Measurements from ENCODE around the gene CTNNA3.

CTNNA3 gene

DNA sequence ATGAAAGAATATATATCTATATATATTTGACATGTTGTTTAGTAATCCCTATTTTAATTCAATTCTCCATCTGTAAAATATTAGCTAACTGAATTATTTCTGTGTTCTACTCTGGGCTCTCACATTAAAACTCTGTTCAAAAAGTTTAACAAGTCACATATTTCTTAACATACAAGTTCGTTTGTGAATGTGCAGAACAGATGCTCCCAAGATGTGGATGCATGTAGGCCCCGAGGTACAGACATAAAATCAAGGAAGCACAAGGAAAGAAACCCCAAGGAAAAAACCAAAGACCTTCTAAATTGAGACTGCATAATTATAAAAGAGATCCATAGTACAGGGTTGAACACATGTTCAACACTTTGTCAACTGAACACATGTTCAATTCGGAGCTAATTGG is 595.0 kb downstream of the CTNNA3 start:
- TF ChIP-seq, protein P1, sequence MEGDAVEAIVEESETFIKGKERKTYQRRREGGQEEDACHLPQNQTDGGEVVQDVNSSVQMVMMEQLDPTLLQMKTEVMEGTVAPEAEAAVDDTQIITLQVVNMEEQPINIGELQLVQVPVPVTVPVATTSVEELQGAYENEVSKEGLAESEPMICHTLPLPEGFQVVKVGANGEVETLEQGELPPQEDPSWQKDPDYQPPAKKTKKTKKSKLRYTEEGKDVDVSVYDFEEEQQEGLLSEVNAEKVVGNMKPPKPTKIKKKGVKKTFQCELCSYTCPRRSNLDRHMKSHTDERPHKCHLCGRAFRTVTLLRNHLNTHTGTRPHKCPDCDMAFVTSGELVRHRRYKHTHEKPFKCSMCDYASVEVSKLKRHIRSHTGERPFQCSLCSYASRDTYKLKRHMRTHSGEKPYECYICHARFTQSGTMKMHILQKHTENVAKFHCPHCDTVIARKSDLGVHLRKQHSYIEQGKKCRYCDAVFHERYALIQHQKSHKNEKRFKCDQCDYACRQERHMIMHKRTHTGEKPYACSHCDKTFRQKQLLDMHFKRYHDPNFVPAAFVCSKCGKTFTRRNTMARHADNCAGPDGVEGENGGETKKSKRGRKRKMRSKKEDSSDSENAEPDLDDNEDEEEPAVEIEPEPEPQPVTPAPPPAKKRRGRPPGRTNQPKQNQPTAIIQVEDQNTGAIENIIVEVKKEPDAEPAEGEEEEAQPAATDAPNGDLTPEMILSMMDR (IDR thresholded peaks at IDR 0.05; ENCODE audit: control insufficient read depth, extremely low read depth, insufficient read depth) = no peak
- H3K4me3 ChIP-seq (ENCODE audit: low read depth, low read length) = no peak overlapping the region
- no peak for DNase-seq (ENCODE audit: low read depth)

DNA sequence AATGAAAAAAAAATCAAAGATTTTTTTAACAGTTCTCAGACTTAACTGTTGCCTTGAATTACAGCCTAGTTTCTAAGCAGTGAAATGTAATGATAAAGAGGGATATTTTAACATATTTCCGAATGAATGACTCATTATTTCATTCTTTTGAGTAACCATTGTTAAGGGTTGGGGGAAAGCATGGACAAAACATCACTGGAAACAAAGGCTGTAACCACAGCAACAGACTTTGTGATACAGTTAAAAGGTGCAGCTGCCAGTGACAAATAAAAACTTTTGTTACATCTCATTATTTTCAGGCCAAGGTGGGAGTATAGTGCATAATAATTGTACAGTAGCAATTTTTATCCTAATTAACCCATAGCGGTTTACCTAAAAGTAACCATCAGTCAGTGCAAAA is 597.5 kb downstream of the CTNNA3 start:
- DNase-seq (ENCODE audit: low read depth) = no peak
- H3K4me3 ChIP-seq (ENCODE audit: low read depth, low read length) = no peak overlapping the region
- TF ChIP-seq, protein P1 (IDR thresholded peaks at IDR 0.05; ENCODE audit: control insufficient read depth, extremely low read depth, insufficient read depth) = no peak

DNA sequence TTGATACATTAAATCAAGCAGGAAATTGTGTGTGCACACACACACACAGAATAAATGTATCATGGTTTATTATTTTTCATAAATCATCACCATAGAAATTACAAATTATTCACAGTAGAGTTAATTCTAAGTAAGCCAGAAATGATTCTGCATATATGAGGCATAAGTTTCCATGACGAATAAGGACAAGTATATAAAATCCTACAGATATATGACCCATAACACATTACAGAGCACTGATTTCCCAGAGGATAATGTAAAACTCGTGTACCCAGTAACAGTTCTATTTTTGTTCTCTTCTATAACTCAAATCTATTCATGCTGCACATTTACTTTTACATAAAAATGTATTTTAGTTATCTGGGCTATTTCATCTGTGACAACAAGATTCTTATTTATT is 600.5 kb downstream of the CTNNA3 start:
- TF ChIP-seq, protein P1 (IDR thresholded peaks at IDR 0.05; ENCODE audit: control insufficient read depth, extremely low read depth, insufficient read depth) = no peak
- DNase-seq (ENCODE audit: low read depth) = no peak
- H3K4me3 ChIP-seq (ENCODE audit: low read depth, low read length) = no peak overlapping the region

DNA sequence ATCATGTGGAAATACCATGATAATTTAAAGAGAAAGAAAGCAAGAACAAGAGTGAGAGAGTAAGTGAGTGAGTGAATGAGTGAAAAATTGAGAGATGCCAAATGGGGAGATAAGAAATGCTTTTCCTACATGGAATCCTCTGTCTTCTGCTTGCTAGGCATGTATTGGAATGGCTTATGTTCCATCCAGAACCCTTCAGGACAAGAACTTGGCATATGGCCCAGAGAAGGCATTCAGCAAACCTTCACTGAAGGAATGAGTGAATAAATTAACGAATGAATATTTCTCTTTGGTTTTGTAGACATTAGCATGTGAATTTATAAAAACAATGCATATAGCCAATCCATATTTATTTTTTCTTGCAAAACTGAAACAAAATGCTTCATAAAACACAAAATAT is 608.0 kb downstream of the CTNNA3 start:
- H3K4me3 ChIP-seq (ENCODE audit: low read depth, low read length) = no peak overlapping the region
- TF ChIP-seq, protein P1 (IDR thresholded peaks at IDR 0.05; ENCODE audit: control insufficient read depth, extremely low read depth, insufficient read depth) = no peak
- no peak for DNase-seq (ENCODE audit: low read depth)

DNA sequence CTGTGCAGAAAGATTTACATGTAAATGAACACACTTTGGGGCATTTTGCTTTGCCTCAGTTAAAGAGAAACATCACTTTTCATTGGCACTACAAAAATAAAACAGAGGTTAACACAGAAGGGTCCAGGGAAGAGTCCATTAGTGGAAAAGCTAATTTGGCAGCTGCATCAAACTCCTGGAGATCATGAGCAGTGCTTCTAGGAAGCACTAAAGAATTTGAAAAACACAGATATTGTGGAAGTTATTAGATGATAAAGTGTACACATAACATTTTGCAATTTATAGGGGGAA is 608.9 kb downstream of the CTNNA3 start:
- H3K4me3 ChIP-seq (ENCODE audit: low read depth, low read length) = no peak overlapping the region
- TF ChIP-seq, protein P1 (IDR thresholded peaks at IDR 0.05; ENCODE audit: control insufficient read depth, extremely low read depth, insufficient read depth) = no peak
- DNase-seq (ENCODE audit: low read depth) = no peak

DNA sequence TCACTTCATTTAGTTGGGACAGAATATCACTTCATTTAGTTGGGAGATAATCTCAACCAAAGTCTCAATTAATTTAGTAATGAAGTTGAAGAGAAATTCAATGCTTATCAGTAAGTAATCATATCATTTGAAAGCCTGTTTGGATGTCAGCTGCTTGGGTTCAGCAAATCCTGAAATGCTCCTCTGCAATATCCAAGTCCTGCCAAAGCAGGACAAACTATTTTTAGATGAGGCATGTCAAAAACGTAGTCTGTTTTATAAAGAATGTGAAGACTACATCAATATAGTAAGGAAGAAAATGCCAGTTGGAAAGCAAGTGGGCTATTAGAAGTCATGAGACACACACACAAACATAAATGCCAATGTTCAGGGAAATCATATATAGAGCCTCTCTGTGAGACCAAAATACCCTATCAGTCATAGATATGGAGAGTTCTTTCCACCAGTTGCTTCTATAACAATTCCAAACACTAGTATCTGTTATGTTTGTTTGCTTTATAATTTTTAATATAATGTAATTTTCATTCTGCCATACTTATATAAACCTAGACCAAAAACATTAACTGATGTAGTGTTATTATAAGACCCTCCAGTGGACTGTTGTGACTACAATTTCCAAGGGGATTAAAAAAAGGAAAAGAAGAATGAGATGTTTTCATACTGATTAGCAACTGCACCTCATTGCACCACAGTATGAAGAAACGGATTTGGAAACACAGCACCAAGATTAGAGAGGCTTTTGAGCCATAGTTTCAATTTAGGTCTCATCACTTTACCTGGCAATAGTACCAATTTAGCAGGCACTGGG is 609.5 kb downstream of the CTNNA3 start:
- H3K4me3 ChIP-seq (ENCODE audit: low read depth, low read length) = no peak overlapping the region
- no peak for DNase-seq (ENCODE audit: low read depth)
- TF ChIP-seq, protein P1 (IDR thresholded peaks at IDR 0.05; ENCODE audit: control insufficient read depth, extremely low read depth, insufficient read depth) = no peak

DNA sequence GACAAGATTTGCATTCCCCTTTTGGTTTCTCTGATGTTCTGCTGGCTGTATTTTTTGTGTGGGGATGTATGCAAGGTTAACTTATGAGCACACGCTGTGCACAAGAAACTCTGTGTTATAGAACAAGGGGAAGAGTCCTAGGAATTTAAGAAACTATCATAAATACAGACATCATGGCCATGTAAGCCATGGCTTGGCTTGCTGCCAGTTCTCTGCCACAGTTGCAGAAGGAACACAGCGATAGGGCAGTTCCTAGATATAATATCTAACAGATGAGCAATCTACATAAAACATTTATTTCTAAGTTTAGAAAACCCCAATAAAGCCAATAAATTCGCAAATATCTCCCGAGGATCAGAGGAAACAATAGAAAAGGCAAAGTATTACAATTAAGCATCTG is 616.9 kb downstream of the CTNNA3 start:
- DNase-seq (ENCODE audit: low read depth) = no peak
- no peak overlapping the region for H3K4me3 ChIP-seq (ENCODE audit: low read depth, low read length)
- TF ChIP-seq, protein P1 (IDR thresholded peaks at IDR 0.05; ENCODE audit: control insufficient read depth, extremely low read depth, insufficient read depth) = no peak

All from LNCaP clone FGC (cell line).